T47D (cell line): ENCODE data around the gene GALNTL6.
A peak's percentile ranks its signal among the peaks of the same experiment; 100 is the strongest.

ENCODE experiments used
- DNase-seq, 2 experiments: peaks; one replicate each; pipeline versions ENCODE4 v3.0.0 to v3.0.0-alpha.2; 2011 to 2012; ENCODE audit warnings: low read depth in 1 of 2, low spot score in 1 of 2
- JUND ChIP-seq: IDR thresholded peaks from 2 replicates; pipeline ENCODE4 v1.6.1; 2012; ENCODE audit warnings: low read depth
- in situ Hi-C: cut with HindIII; loops from 2 replicates; pipeline ENCODE4 v1.10.0; 2016; ENCODE audit warnings: low sequenced_read_pairs, low pct_unique_long_range_greater_than_20kb

GALNTL6 gene

DNA sequence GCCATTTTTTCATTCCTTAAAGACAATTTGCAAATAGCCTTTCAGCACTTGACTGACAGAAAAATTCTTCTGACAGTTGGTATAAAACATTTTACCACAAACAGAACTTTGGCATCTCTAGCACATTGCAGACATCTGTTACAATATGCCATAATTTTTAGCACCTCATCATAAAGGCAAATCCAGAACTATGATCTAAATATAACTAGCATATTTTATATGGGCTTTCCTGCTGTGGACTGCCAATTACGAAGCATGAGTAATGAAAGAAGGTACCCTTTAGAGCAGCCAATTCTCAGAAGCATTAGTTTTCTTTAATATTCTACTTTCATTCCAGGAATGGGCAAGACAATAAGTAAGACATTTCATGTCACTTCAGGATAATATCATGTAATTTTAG is 708.0 kb downstream of the GALNTL6 start:
- in situ Hi-C loops = no loop called here
- no peak for DNase-seq
- TF ChIP-seq JUND = no peak

GRCh38 chr4:172521680-172522079 is 708.5 kb downstream of the GALNTL6 start:
- in situ Hi-C loops = no loop called here
- no peak for TF ChIP-seq JUND
- no peak for DNase-seq

- in situ Hi-C loops = no loop called here
- TF ChIP-seq JUND = no peak
- DNase-seq = no peak
Measured at GRCh38 chr4:172543249-172543648, 730.0 kb downstream of the GALNTL6 start.

- DNase-seq = no peak
Measured at GRCh38 chr4:172546782-172547181, 733.6 kb downstream of the GALNTL6 start.

DNA sequence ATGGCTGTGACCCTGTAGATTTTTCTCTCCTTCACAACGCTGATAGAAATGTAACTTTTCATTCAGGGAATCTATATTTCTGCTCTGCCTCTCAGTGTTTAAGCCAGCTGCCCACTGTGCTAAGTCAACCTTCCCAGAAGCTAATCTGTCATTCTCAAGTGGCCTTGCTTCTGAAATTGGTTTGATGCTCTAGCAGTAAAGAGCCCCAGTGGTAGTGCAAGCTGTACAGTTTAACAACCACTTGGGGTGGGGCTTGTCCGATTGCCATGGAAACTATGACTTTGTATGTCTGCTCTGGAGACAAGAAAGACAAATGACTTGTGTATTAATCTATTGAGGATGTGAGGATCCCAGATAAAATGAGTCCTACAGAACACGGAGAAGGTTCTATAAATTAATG is 734.5 kb downstream of the GALNTL6 start:
- TF ChIP-seq JUND = no peak
- in situ Hi-C loops = no loop called here
- no peak for DNase-seq

More at GRCh38 chr4:172546782-172547181, 733.6 kb downstream of the GALNTL6 start:
- no peak for TF ChIP-seq JUND
- in situ Hi-C loops = no loop called here

- in situ Hi-C loops = no loop called here
Measured at GRCh38 chr4:172553216-172553615, 740.0 kb downstream of the GALNTL6 start.

GRCh38 chr4:172554588-172554987 is 741.4 kb downstream of the GALNTL6 start:
- in situ Hi-C loops = no loop called here
- no peak for DNase-seq
- no peak for TF ChIP-seq JUND

More at GRCh38 chr4:172553216-172553615, 740.0 kb downstream of the GALNTL6 start:
- TF ChIP-seq JUND = no peak
- no peak for DNase-seq

GRCh38 chr4:172555725-172556124 is 742.5 kb downstream of the GALNTL6 start:
- in situ Hi-C loops = no loop called here
- DNase-seq = no peak
- no peak for TF ChIP-seq JUND

- no peak for DNase-seq
- no peak for TF ChIP-seq JUND
- in situ Hi-C loops = no loop called here
Measured at GRCh38 chr4:172573899-172574298, 760.7 kb downstream of the GALNTL6 start.

DNA sequence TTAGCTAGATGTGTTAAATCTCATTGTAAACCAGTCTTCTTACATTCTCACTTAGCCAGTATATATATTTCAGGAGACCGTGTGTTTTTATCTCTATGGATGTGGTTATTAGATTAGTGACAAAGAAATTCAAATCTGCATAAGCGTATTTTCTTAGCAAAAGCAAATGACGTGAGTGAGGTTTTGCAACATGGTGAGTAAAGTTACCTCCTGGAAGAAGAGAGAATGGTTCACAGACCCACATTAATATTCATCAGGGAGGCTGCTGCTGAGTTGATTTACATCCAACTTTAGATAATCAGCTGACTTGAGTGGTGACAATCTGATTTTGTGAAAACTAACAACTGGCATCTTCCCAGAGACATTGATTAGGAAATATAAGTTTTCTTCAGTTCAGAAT is 765.5 kb downstream of the GALNTL6 start:
- DNase-seq = no peak
- in situ Hi-C loops = no loop called here
- TF ChIP-seq JUND = no peak

DNA sequence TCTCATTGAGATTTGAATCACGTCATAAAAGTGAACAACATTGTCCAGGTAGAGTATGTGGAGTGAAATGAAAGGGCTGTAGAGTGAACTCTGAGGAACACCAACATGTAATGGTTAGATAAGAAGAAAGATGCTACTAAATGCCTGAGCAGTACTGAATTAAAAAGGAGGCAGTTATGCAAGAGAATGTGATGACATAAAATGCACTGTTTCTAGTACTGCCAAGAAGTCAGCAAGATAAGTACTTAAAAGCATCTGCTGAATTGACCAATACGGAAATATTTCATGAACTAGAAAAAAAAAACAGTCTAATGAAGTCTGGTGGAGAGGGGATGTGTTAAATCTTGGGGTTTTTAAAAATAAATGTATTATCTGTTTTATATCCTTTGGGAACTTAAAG is 771.6 kb downstream of the GALNTL6 start:
- DNase-seq = no peak
- in situ Hi-C loops = no loop called here
- no peak for TF ChIP-seq JUND

GRCh38 chr4:172596206-172596605 is 783.0 kb downstream of the GALNTL6 start:
- in situ Hi-C loops = no loop called here
- no peak for TF ChIP-seq JUND
- DNase-seq = peak in 1 of 2 experiments; percentile 2

GRCh38 chr4:172599554-172599953 is 786.4 kb downstream of the GALNTL6 start:
- in situ Hi-C loops = no loop called here
- DNase-seq = no peak
- no peak for TF ChIP-seq JUND

DNA sequence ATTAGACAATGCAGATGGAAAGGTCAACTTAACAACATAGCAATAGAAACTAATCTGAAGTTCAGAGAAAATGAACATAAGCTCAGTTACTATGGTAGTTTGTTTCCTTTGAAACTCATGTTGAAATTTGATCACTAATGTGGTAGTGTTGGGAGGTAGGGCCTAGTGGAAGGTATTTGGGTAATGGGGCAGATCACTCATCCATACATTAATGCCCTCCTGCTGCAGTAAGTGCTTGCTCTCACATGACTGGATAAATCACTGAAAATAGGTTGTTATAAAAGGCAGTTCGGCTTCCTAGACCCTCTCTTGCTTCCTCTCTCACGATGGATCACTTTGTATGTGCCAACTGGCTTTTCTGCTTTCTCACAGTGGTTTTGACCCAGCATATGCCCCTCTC is 788.0 kb downstream of the GALNTL6 start:
- no peak for DNase-seq
- TF ChIP-seq JUND = no peak
- in situ Hi-C loops = no loop called here

DNA sequence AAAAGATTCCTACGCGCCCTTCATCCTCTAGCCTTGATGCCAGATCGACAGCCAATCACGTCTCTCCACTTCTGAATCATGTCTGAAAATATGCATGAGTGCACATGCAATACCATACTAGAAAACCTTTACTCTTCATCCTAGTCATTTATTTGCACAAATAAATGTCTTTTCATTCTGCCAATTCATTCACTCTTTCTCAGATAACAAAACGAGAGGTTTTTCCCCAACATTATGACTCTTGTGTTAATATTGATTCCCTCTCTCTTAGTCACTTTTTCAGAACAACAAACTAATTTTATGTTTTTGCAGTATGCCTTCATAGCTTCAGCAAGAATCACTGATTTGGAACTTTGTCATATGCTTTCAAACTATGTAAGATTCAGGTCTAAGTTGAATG is 806.0 kb downstream of the GALNTL6 start:
- in situ Hi-C loops = no loop called here
- TF ChIP-seq JUND = no peak

More for the DNA sequence above, 806.0 kb downstream of the GALNTL6 start:
- DNase-seq = no peak
